ENCODE results near the gene VAT1. TPM values are rescaled to one million over a fixed set of nuclear protein-coding genes. Genes with fewer than 3 reads are reported as not detected.
"Not testable (repeated sequence)": the region's sequence is repeated elsewhere in the genome, so short reads cannot be mapped to it uniquely, and the experiment has no call there.

The VAT1 gene
- total and polyA plus RNA-seq, 2 of the 13 experiments (the other 11 are each of a cell fraction or from before 2014, with no cell fraction given): 143 to 205 TPM

DNA sequence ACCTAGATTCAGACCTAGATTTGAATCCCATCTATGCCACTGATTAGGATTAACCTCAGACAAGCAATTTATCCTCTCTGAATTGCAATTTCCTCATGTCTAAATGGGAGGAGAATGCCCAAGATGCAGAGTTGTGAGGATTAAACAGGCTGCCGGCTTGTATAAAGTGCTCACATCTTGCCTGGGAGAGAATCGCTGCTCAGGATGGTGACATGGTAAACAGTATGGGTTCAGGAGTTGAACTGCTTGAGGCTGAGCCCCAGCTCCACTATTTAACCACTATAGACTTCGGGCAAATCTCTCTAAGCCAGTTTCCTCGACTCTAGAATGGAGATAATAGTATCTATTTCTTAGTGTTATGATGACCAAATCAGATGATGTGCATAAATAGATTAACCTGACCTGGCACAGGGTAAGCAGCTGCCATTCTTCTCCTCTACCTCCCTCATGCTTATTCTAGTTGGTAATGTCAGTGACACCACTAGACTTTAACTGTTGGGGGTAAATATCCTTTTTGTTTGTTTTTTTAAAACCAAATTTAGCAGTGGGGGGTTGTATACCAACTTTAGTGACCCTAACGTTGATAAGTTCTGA is 24.7 kb downstream of the VAT1 start (continued):
- TF ChIP-seq PRPF4 (IDR thresholded peaks at IDR 0.05; ENCODE audit: low read depth, low read length, poor library complexity, severe bottlenecking) (no peak), ZC3H13 (CRISPR knock-in tag; IDR thresholded peaks at IDR 0.05) (0 out of 2 replicates have a peak, but pooled peaks have one; percentile 32), ELF3 (CRISPR knock-in tag; IDR thresholded peaks at IDR 0.05) (no peak), ZBTB7B (CRISPR knock-in tag; IDR thresholded peaks at IDR 0.05) (no peak), SALL2 (CRISPR knock-in tag; IDR thresholded peaks at IDR 0.05) (no peak; the same call in 1 of the 2 replicates), SMAD3 (CRISPR knock-in tag; IDR thresholded peaks at IDR 0.05) (no peak), SP4 (CRISPR knock-in tag; IDR thresholded peaks at IDR 0.05) (no peak), YEATS4 (CRISPR knock-in tag; IDR thresholded peaks at IDR 0.05; ENCODE audit: borderline replicate concordance) (no peak)

DNA sequence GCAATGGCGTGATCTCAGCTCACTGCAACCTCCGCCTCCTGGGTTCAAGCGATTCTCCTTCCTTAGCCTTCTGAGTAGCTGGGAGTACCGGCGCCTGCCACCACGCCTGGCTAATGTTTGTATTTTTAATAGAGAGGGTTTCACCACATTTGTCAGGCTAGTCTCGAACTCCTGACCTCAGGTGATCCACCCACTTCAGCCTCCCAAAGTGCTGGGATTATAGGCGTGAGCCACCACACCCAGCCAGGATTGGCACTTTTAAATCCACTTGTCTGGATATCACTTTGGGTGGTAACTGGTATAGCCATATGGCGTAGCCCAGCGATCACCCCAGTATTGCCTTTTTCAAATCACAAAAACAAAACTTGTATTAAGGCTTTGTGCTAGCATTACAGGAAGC is 28.3 kb downstream of the VAT1 start:
- DNase-seq (ENCODE audit: low spot score); CTCF ChIA-PET (ENCODE audit: low intra/inter-chr PET ratio, low total read pairs); H4K20me1 ChIP-seq (ENCODE audit: insufficient read depth, low read length); H3K27me3 ChIP-seq (ENCODE audit: control insufficient read depth in 1 of 2, insufficient read depth in 2 of 2, low read length in 2 of 2); FAIRE-seq; H3K9ac ChIP-seq (ENCODE audit: insufficient read depth, low read depth, low read length); H3K4me2 ChIP-seq (ENCODE audit: low read depth, low read length); H3K4me3 ChIP-seq (replicated peaks in 1 of 3; ENCODE audit: insufficient read depth in 1 of 3, low read depth in 2 of 3, low read length in 3 of 3); intact Hi-C loops (cut with micrococcal nuclease; ENCODE audit: unreplicated experiment); BruUV-seq (replicated peaks); H2AFZ ChIP-seq (ENCODE audit: low read length); H3K27ac ChIP-seq (ENCODE audit: extremely low read length, insufficient read depth, low read length); in situ Hi-C loops (cut with HindIII; ENCODE audit: extremely low pct_ligation_motif_present, low pct_unique_long_range_greater_than_20kb); POLR2A ChIA-PET; H3K79me2 ChIP-seq (ENCODE audit: insufficient read depth, low read length); ATAC-seq; H3K9me3 ChIP-seq (ENCODE audit: low read length): not testable (repeated sequence)
- peaks cover 18 to 42% of the 10 kb centered on the region in 2 experiments for H3K36me3 ChIP-seq (replicated peaks in 1 of 2; ENCODE audit: control insufficient read depth in 1 of 2, insufficient read depth in 2 of 2, low read length in 2 of 2)
- peaks cover 27% of the 10 kb centered on the region for H3K4me1 ChIP-seq (ENCODE audit: insufficient read depth, low read length)
- 85% methylated on average over 10 of the region's 10 CpGs for WGBS (ENCODE audit: low lambda C conversion rate)
